ENCODE measurements around the gene ANKS1B.

The ANKS1B gene

DNA sequence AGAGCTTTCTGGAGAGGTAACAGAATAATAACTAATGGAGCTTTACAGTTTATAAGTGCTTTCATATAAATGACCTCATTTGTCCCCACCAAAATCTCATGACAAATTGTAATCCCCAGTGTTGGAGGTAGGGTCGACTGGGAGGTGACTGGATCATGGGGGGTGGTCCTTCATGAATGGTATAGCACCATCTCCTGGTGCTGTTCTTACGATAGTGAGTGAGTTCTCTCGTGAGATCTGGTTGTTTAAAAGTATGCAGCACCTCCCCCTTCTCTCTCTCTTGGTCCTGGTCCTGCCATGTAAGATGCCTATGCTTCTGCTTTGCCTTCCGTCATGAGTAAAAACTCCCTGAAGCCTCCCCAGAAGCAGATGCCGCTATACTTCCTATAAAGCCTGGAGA, 760.5 kb downstream of the ANKS1B start:
- no peak for ATAC-seq
- H3K4me3 Mint-ChIP-seq: no peak overlapping the region
- no peak overlapping the region for H3K27ac Mint-ChIP-seq
- H3K4me1 Mint-ChIP-seq: no peaks in the 10 kb centered on the region
- no peak for DNase-seq
- H3K36me3 Mint-ChIP-seq (ENCODE audit: low read depth): no peaks in the 10 kb centered on the region
- H3K27me3 Mint-ChIP-seq: no peaks in the 10 kb centered on the region
- peaks cover 4% of the 10 kb centered on the region for H3K9me3 Mint-ChIP-seq

DNA sequence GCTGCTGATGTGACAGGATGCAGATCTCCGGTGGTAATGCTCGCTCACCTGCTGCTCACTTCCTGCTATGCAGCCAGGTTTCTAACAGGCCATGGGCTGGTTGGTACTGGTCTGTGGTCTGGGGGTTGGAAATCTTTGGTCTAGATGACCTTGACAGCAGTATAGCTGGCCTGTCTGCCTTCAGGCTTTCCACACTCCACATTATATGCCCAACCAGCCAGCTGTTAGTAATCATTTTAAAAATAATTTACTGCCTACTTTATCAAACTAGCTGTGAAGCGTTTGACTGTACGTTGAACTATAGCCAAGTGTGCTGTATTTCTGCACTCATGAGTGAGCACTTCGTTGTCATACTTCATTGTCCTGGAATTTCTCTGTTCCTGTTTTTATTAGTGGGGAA, 761.2 kb downstream of the ANKS1B start:
- Mint-ChIP-seq H3K36me3 (ENCODE audit: low read depth) (no peaks in the 10 kb centered on the region), H3K4me1 (no peaks in the 10 kb centered on the region), H3K27ac (no peak overlapping the region), H3K27me3 (no peaks in the 10 kb centered on the region), H3K4me3 (no peak overlapping the region), H3K9me3 (peaks cover 4% of the 10 kb centered on the region)
- DNase-seq (no peak), ATAC-seq (no peak)

GRCh38 chr12:99213047-99213446, 771.7 kb downstream of the ANKS1B start:
- ATAC-seq (no peak), DNase-seq (no peak)
- Mint-ChIP-seq H3K4me1 (no peaks in the 10 kb centered on the region), H3K27ac (no peak overlapping the region), H3K4me3 (no peak overlapping the region), H3K36me3 (ENCODE audit: low read depth) (no peaks in the 10 kb centered on the region), H3K27me3 (no peaks in the 10 kb centered on the region), H3K9me3 (peaks cover 7% of the 10 kb centered on the region)

- ATAC-seq (no peak), DNase-seq (no peak)
- H3K4me3 Mint-ChIP-seq: no peak overlapping the region
- peaks cover 7% of the 10 kb centered on the region for H3K9me3 Mint-ChIP-seq
- no peak overlapping the region for H3K27ac Mint-ChIP-seq
- H3K27me3 Mint-ChIP-seq: no peaks in the 10 kb centered on the region
- H3K4me1 Mint-ChIP-seq: no peaks in the 10 kb centered on the region
- no peaks in the 10 kb centered on the region for H3K36me3 Mint-ChIP-seq (ENCODE audit: low read depth)
Measured at GRCh38 chr12:99212275-99212674, 772.5 kb downstream of the ANKS1B start.

GRCh38 chr12:99205111-99205510, 779.6 kb downstream of the ANKS1B start:
- Mint-ChIP-seq H3K36me3 (ENCODE audit: low read depth) (no peaks in the 10 kb centered on the region), H3K4me1 (no peaks in the 10 kb centered on the region), H3K27ac (no peak overlapping the region), H3K9me3 (no peaks in the 10 kb centered on the region), H3K27me3 (no peaks in the 10 kb centered on the region), H3K4me3 (no peak overlapping the region)
- DNase-seq: no peak
- no peak for ATAC-seq

DNA sequence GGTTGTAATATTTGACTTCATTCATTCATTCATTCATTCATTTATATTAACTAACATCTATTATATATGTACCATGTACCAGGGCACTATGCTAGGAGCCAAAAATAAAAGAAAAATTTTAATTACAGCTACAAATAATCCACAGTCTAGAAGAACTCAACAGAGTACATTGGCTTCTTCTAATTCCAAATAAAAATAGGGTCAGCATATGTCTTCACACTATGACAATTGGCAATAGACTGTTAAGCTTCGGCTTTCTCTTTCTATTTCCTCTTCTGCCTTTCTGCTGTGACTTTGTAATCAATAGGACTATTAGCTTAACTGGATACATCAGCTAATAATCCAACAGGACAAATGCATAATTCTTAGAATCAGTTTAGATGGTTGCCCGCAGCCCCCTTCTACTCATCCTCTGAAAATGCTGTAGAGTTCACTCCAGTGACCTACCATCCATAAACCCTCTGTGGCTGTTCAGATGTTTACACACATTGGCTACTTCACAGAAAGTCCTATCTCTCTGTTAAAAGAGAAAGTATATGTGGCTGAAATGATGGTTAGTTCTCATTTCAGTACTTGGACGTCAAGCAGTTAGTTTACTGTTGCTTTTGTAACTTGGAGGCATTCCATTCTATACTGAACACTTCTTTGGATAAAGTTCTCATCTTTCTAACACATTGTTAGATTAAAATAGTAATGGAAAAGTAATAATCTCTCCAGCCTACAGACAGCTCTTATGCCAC, 782.7 kb downstream of the ANKS1B start:
- H3K4me3 Mint-ChIP-seq: no peak overlapping the region
- no peak for ATAC-seq
- H3K27me3 Mint-ChIP-seq: no peaks in the 10 kb centered on the region
- no peaks in the 10 kb centered on the region for H3K9me3 Mint-ChIP-seq
- no peaks in the 10 kb centered on the region for H3K4me1 Mint-ChIP-seq
- H3K27ac Mint-ChIP-seq: no peak overlapping the region
- no peak for DNase-seq
- no peaks in the 10 kb centered on the region for H3K36me3 Mint-ChIP-seq (ENCODE audit: low read depth)

GRCh38 chr12:99200711-99201384, 783.9 kb downstream of the ANKS1B start:
- no peak for ATAC-seq
- no peak overlapping the region for H3K27ac Mint-ChIP-seq
- peaks cover 3% of the 10 kb centered on the region for H3K9me3 Mint-ChIP-seq
- H3K4me1 Mint-ChIP-seq: no peaks in the 10 kb centered on the region
- H3K36me3 Mint-ChIP-seq (ENCODE audit: low read depth): no peaks in the 10 kb centered on the region
- H3K4me3 Mint-ChIP-seq: no peak overlapping the region
- no peaks in the 10 kb centered on the region for H3K27me3 Mint-ChIP-seq
- DNase-seq: no peak

DNA sequence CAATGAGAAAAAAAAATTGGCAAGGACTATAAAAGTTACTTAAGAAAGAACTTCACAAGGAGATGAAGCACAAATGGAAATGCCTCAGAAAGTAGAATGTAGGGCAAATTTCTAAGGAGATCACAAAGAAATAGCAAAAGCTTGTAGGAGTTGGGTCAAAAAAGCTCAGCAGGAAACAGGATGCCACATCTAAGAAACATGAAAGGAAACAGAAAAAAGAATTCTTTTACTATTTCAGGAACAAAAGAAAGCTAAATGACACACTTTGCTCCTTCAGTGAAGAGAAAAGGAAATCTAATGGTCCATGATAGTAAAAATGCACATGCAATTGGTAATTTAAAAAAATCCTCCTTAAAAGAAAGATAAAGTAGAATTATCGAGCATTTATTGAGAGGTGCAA, 789.3 kb downstream of the ANKS1B start:
- Mint-ChIP-seq H3K4me3 (no peak overlapping the region), H3K4me1 (no peaks in the 10 kb centered on the region), H3K36me3 (ENCODE audit: low read depth) (no peaks in the 10 kb centered on the region), H3K27ac (no peak overlapping the region), H3K27me3 (no peaks in the 10 kb centered on the region), H3K9me3 (peaks cover 9% of the 10 kb centered on the region)
- DNase-seq: no peak
- no peak for ATAC-seq

DNA sequence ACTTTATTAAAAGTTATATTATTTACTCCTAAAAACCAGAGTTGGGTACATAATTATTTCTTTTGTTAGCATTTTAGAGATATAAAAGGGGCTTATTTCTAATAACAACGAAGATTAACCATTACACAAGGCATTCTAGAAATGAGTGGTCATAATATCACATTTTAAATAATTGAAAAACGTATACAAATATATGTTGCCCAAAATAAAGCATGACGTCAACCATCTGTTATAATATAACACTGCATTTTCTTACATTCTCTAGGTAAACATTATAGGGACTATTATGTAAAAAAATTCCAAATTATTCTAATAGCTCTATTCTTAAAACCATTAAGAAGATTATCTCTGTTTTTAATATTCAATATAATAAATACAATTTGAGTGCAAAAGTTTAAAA, 792.2 kb downstream of the ANKS1B start:
- DNase-seq: no peak
- Mint-ChIP-seq H3K9me3 (peaks cover 9% of the 10 kb centered on the region), H3K4me1 (no peaks in the 10 kb centered on the region), H3K36me3 (ENCODE audit: low read depth) (no peaks in the 10 kb centered on the region), H3K27ac (no peak overlapping the region), H3K27me3 (no peaks in the 10 kb centered on the region), H3K4me3 (no peak overlapping the region)
- ATAC-seq: no peak

- Mint-ChIP-seq H3K4me3 (no peak overlapping the region), H3K27me3 (peaks cover 2% of the 10 kb centered on the region), H3K27ac (no peak overlapping the region), H3K36me3 (ENCODE audit: low read depth) (no peaks in the 10 kb centered on the region), H3K9me3 (peaks cover 7% of the 10 kb centered on the region), H3K4me1 (no peaks in the 10 kb centered on the region)
- DNase-seq (no peak), ATAC-seq (no peak)
Measured at GRCh38 chr12:99176871-99177270, 807.9 kb downstream of the ANKS1B start.

GRCh38 chr12:99170461-99170860, 814.3 kb downstream of the ANKS1B start:
- Mint-ChIP-seq H3K27me3 (no peaks in the 10 kb centered on the region), H3K27ac (no peak overlapping the region)
- ATAC-seq: no peak

DNA sequence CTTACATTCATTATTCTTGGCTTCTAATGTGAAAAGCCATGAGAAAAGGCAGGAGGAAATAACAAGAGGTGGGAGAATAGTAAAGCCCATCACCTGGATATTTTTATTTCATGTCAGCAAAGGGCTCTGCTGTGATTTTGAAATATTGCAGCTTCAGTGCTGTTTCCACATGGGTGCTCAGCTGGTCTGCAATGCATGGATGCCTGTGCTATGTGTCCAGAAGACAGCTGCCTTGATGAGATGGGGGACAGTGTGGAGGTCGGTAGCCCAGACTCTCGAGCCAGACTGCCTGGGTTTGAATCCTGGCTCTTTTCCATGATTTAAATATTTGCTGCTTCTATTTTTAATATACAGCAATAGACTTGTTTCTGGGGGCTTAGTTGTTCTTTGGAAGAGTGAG, 814.7 kb downstream of the ANKS1B start:
- H3K4me1 Mint-ChIP-seq: no peaks in the 10 kb centered on the region
- H3K9me3 Mint-ChIP-seq: no peaks in the 10 kb centered on the region
- H3K27ac Mint-ChIP-seq: no peak overlapping the region
- no peaks in the 10 kb centered on the region for H3K36me3 Mint-ChIP-seq (ENCODE audit: low read depth)
- no peaks in the 10 kb centered on the region for H3K27me3 Mint-ChIP-seq
- ATAC-seq (no peak), DNase-seq (no peak)
- no peak overlapping the region for H3K4me3 Mint-ChIP-seq

More at GRCh38 chr12:99170461-99170860, 814.3 kb downstream of the ANKS1B start:
- Mint-ChIP-seq H3K4me1 (no peaks in the 10 kb centered on the region), H3K4me3 (no peak overlapping the region), H3K36me3 (ENCODE audit: low read depth) (no peaks in the 10 kb centered on the region), H3K9me3 (no peaks in the 10 kb centered on the region)
- DNase-seq: no peak

GRCh38 chr12:99157946-99158345, 826.8 kb downstream of the ANKS1B start:
- Mint-ChIP-seq H3K36me3 (ENCODE audit: low read depth) (no peaks in the 10 kb centered on the region), H3K9me3 (peaks cover 3% of the 10 kb centered on the region), H3K27me3 (no peaks in the 10 kb centered on the region), H3K4me1 (no peaks in the 10 kb centered on the region), H3K27ac (no peak overlapping the region), H3K4me3 (no peak overlapping the region)
- DNase-seq: no peak
- no peak for ATAC-seq

- no peaks in the 10 kb centered on the region for H3K27me3 Mint-ChIP-seq
- H3K4me3 Mint-ChIP-seq: no peak overlapping the region
- DNase-seq (no peak), ATAC-seq (no peak)
- H3K36me3 Mint-ChIP-seq (ENCODE audit: low read depth): no peaks in the 10 kb centered on the region
- H3K27ac Mint-ChIP-seq: no peak overlapping the region
- no peaks in the 10 kb centered on the region for H3K9me3 Mint-ChIP-seq
- no peaks in the 10 kb centered on the region for H3K4me1 Mint-ChIP-seq
Measured at GRCh38 chr12:99154983-99155336, 829.8 kb downstream of the ANKS1B start.

- ATAC-seq: no peak
- Mint-ChIP-seq H3K4me3 (no peak overlapping the region), H3K9me3 (no peaks in the 10 kb centered on the region), H3K27ac (no peak overlapping the region), H3K27me3 (no peaks in the 10 kb centered on the region), H3K4me1 (no peaks in the 10 kb centered on the region), H3K36me3 (ENCODE audit: low read depth) (no peaks in the 10 kb centered on the region)
- DNase-seq: no peak
Measured at GRCh38 chr12:99154216-99154982, 830.3 kb downstream of the ANKS1B start.

All from activated naive CD8-positive, alpha-beta T cell treated with anti-CD3 and anti-CD28 coated beads, Interleukin-2, amount 50 U/mL, for 24 hours (primary cell).